IMR-90 (cell line): Measurements from ENCODE around the gene CATSPERE. TPM values are rescaled to one million over a fixed set of nuclear protein-coding genes. Genes with fewer than 3 reads are reported as not detected.

ENCODE experiments used
- ATAC-seq: fragments of 200-7000 bp; cut with Tn5 transposase; 2 replicates; pipeline ENCODE4 v1.9.1; 2020; ENCODE audit warnings: low read depth, mild to moderate bottlenecking, moderate library complexity
- BruUV-seq: library from RNA; stranded (reverse); fragments of 400-500 nt; replicated peaks from 2 replicates; lab custom pipeline; 2021; lab: Mats Ljungman, UMichigan
- CTCF ChIA-PET: fragments of 300-600 bp; formaldehyde crosslinking; extraction: SDS; loops from one replicate; lab custom pipeline; 2021; ENCODE audit warnings: antibody characterized with exemption; lab: Yijun Ruan, JAX
- POLR2A ChIA-PET: fragments of 300-600 bp; sonication (Branson Sonifier 250); formaldehyde crosslinking; loops from one replicate; lab custom pipeline; 2022; ENCODE audit warnings: antibody characterized with exemption; ENCODE audit not compliant: unreplicated experiment; lab: Charles Lee
- DNase-seq: peaks from one replicate; pipeline ENCODE4 v3.0.0; 2013
- H2AFZ ChIP-seq: replicated peaks from 2 replicates; pipeline ENCODE3; 2013; ENCODE audit warnings: low read length, mild to moderate bottlenecking; ENCODE audit not compliant: poor library complexity
- H2AK5ac ChIP-seq: 2 replicates; pipeline ENCODE4 v1.6.1; 2013; ENCODE audit warnings: low read depth, low read length, inconsistent platforms
- H2AK9ac ChIP-seq: replicated peaks from 2 replicates; pipeline ENCODE3; 2013; ENCODE audit warnings: mild to moderate bottlenecking, low read depth, low read length, moderate library complexity; ENCODE audit not compliant: poor library complexity
- H2BK120ac ChIP-seq: 2 replicates; pipeline ENCODE4 v1.6.1; 2013; ENCODE audit warnings: low read depth, low read length, inconsistent platforms
- H2BK15ac ChIP-seq: 3 replicates; pipeline ENCODE4 v1.6.1; 2013; ENCODE audit warnings: low read depth, low read length, inconsistent platforms
- H2BK20ac ChIP-seq: 2 replicates; pipeline ENCODE4 v1.6.1; 2013; ENCODE audit warnings: low read depth, mild to moderate bottlenecking, inconsistent platforms, low read length, moderate library complexity
- H2BK5ac ChIP-seq: 2 replicates; pipeline ENCODE4 v1.6.1; 2013; ENCODE audit warnings: mild to moderate bottlenecking, low read depth, low read length, inconsistent platforms; ENCODE audit not compliant: poor library complexity, severe bottlenecking
- H3K14ac ChIP-seq: replicated peaks from 2 replicates; pipeline ENCODE4 v1.6.1; 2013; ENCODE audit warnings: low read depth, low read length, inconsistent platforms
- H3K18ac ChIP-seq: 2 replicates; pipeline ENCODE4 v1.6.1; 2013; ENCODE audit warnings: low read depth, low read length, control low read depth
- H3K23ac ChIP-seq: 2 replicates; pipeline ENCODE4 v1.6.1; 2013; ENCODE audit warnings: low read depth, low read length, inconsistent platforms
- H3K27ac ChIP-seq: 2 replicates; pipeline ENCODE4 v1.5.1; 2013; ENCODE audit warnings: mild to moderate bottlenecking, control low read depth, low read length; ENCODE audit not compliant: insufficient read depth
- H3K27me3 ChIP-seq: 2 replicates; pipeline ENCODE4 v1.6.1; 2013; ENCODE audit warnings: low read length; ENCODE audit not compliant: control insufficient read depth, insufficient read depth
- H3K36me3 ChIP-seq: 2 replicates; pipeline ENCODE4 v1.6.1; 2013; ENCODE audit warnings: low read length, mixed read lengths; ENCODE audit not compliant: control insufficient read depth, insufficient read depth
- H3K4ac ChIP-seq: 2 replicates; pipeline ENCODE4 v1.6.1; 2013; ENCODE audit warnings: low read depth, low read length, inconsistent platforms
- H3K4me1 ChIP-seq: 2 replicates; pipeline ENCODE4 v1.6.1; 2013; ENCODE audit warnings: low read length, mixed read lengths; ENCODE audit not compliant: control insufficient read depth, insufficient read depth
- H3K4me2 ChIP-seq: 2 replicates; pipeline ENCODE4 v1.6.1; 2013; ENCODE audit warnings: low read depth, mild to moderate bottlenecking, control low read depth, low read length, moderate library complexity
- H3K4me3 ChIP-seq: 2 replicates; pipeline ENCODE4 v1.5.1; 2013; ENCODE audit warnings: low read depth, mild to moderate bottlenecking, control low read depth, low read length, moderate library complexity; ENCODE audit not compliant: insufficient read depth
- H3K56ac ChIP-seq: 2 replicates; pipeline ENCODE4 v1.6.1; 2013; ENCODE audit warnings: low read length, inconsistent platforms; ENCODE audit not compliant: insufficient read depth; ENCODE audit errors: extremely low read depth
- H3K79me1 ChIP-seq, 2 experiments: 2 replicates each; pipeline ENCODE4 v1.6.1; 2013; ENCODE audit warnings: low read length in 2 of 2, inconsistent platforms in 1 of 2, low read depth in 1 of 2
- H3K9ac ChIP-seq: 2 replicates; pipeline ENCODE4 v1.6.1; 2013; ENCODE audit warnings: low read depth, low read length, control low read depth
- H3K9me1 ChIP-seq: 2 replicates; pipeline ENCODE4 v1.6.1; 2013; ENCODE audit warnings: low read length, inconsistent platforms; ENCODE audit not compliant: insufficient read depth
- H3K9me3 ChIP-seq: 2 replicates; pipeline ENCODE4 v1.6.1; 2013; ENCODE audit warnings: low read length; ENCODE audit not compliant: control insufficient read depth, insufficient read depth
- H4K20me1 ChIP-seq: 2 replicates; pipeline ENCODE4 v1.6.1; 2013; ENCODE audit warnings: low read length, inconsistent platforms; ENCODE audit not compliant: insufficient read depth
- H4K5ac ChIP-seq: 2 replicates; pipeline ENCODE4 v1.6.1; 2013; ENCODE audit warnings: mild to moderate bottlenecking, low read depth, low read length, control low read depth
- H4K8ac ChIP-seq, 2 experiments: 2 replicates each; pipeline ENCODE4 v1.6.1; 2013; ENCODE audit warnings: low read depth in 2 of 2, low read length in 2 of 2, control low read depth in 1 of 2, inconsistent platforms in 1 of 2
- H4K91ac ChIP-seq: 2 replicates; pipeline ENCODE4 v1.6.1; 2013; ENCODE audit warnings: low read depth, low read length, inconsistent platforms; ENCODE audit not compliant: insufficient read depth
- BHLHE40 ChIP-seq: fragments of 150-350 bp; IDR thresholded peaks from 2 replicates; pipeline ENCODE4 v1.6.1; 2016; ENCODE audit warnings: mild to moderate bottlenecking, low read depth, low read length
- CEBPB ChIP-seq: IDR thresholded peaks from 2 replicates; pipeline ENCODE4 v1.6.1; 2012; ENCODE audit warnings: low read depth, low read length, improper control_type of control experiment
- CHD1 ChIP-seq: IDR thresholded peaks from 2 replicates; pipeline ENCODE4 v1.6.1; 2012; ENCODE audit warnings: low read depth, low read length, improper control_type of control experiment
- CTCF ChIP-seq: conservative IDR thresholded peaks from 2 replicates; pipeline ENCODE4 v1.5.1; 2012; ENCODE audit warnings: mild to moderate bottlenecking, low read depth, low read length, improper control_type of control experiment
- ELK1 ChIP-seq: fragments of 150-350 bp; IDR thresholded peaks from 2 replicates; pipeline ENCODE4 v1.6.1; 2016; ENCODE audit warnings: low read depth, mild to moderate bottlenecking, low read length, moderate library complexity, borderline replicate concordance
- FOS ChIP-seq: fragments of 150-350 bp; IDR thresholded peaks from 2 replicates; pipeline ENCODE4 v1.6.1; 2016; ENCODE audit warnings: low read depth, low read length
- MAFK ChIP-seq: IDR thresholded peaks from 2 replicates; pipeline ENCODE4 v1.6.1; 2012; ENCODE audit warnings: low read depth, low read length, improper control_type of control experiment
- MAZ ChIP-seq: IDR thresholded peaks from 2 replicates; pipeline ENCODE4 v1.6.1; 2012; ENCODE audit warnings: low read depth, mild to moderate bottlenecking, low read length, improper control_type of control experiment, moderate library complexity, borderline replicate concordance
- MXI1 ChIP-seq: IDR thresholded peaks from 2 replicates; pipeline ENCODE4 v1.6.1; 2012; ENCODE audit warnings: low read depth, mild to moderate bottlenecking, low read length, moderate library complexity, borderline replicate concordance
- NFE2L2 ChIP-seq: fragments of 150-350 bp; IDR thresholded peaks from 2 replicates; pipeline ENCODE4 v1.6.1; 2016; ENCODE audit warnings: low read depth, mild to moderate bottlenecking, low read length
- POLR2A ChIP-seq: IDR thresholded peaks from 2 replicates; pipeline ENCODE4 v1.6.1; 2012; ENCODE audit warnings: mild to moderate bottlenecking, low read depth, low read length
- RAD21 ChIP-seq: IDR thresholded peaks from 2 replicates; pipeline ENCODE4 v1.6.1; 2012; ENCODE audit warnings: low read length, improper control_type of control experiment
- RCOR1 ChIP-seq: IDR thresholded peaks from 2 replicates; pipeline ENCODE4 v1.6.1; 2012; ENCODE audit warnings: mild to moderate bottlenecking, low read length, improper control_type of control experiment; ENCODE audit not compliant: insufficient replicate concordance
- RFX5 ChIP-seq: IDR thresholded peaks from 2 replicates; pipeline ENCODE4 v1.8.0; 2012; ENCODE audit warnings: low read depth, mild to moderate bottlenecking, low read length, moderate library complexity
- SMC3 ChIP-seq: fragments of 150-350 bp; IDR thresholded peaks from 2 replicates; pipeline ENCODE4 v1.6.1; 2016; ENCODE audit warnings: low read depth, mild to moderate bottlenecking, antibody characterized with exemption, low read length, moderate library complexity
- USF2 ChIP-seq: fragments of 150-350 bp; IDR thresholded peaks from 2 replicates; pipeline ENCODE4 v1.6.1; 2017; ENCODE audit warnings: mild to moderate bottlenecking, antibody characterized with exemption, low read length, low read depth
- WGBS, 2 experiments: methylation state at CpG; one replicate each; pipeline versions ENCODE4 v1.1.5 to v1.1.7; 2013; ENCODE audit warnings: missing lambda C conversion rate in 2 of 2; ENCODE audit not compliant: insufficient read length in 1 of 2; ENCODE audit errors: extremely low coverage in 2 of 2; 5-methylcytosine and 5-hydroxymethylcytosine counted together
- dilution Hi-C: fragments of 300-500 bp; cut with HindIII; formaldehyde crosslinking; loops from one replicate; pipeline ENCODE4 v1.14.3; 2018; ENCODE audit warnings: low sequenced_read_pairs; ENCODE audit not compliant: unreplicated experiment
- in situ Hi-C: fragments of 300-500 bp; cut with MboI; formaldehyde crosslinking; loops from 3 replicates; pipeline ENCODE4 v1.14.3; 2019; ENCODE audit warnings: low sequenced_read_pairs, inconsistent platforms, mixed read lengths
- intact Hi-C: fragments of 100-400 bp; cut with micrococcal nuclease; formaldehyde crosslinking; loops from 2 replicates; pipeline ENCODE4 v1.10.0; 2022
- polyA plus RNA-seq, 3 experiments: library from polyadenylated mRNA; depleted of rRNA; stranded (reverse); fragments of >200 nt; gene quantifications; 2 replicates each; pipeline ENCODE4 v1.2.3, GENCODE V29; 2012; ENCODE audit warnings: low replicate concordance in 1 of 3
- total RNA-seq: library from RNA; depleted of rRNA; stranded (reverse); fragments of >200 nt; gene quantifications from 2 replicates; pipeline ENCODE4 v1.2.3, GENCODE V29; 2012

CATSPERE gene
- total and polyA plus RNA-seq, 2 of the 4 experiments (the other 2 are of a cell fraction), result 0.07 to 0.18 TPM

GRCh38 chr1:244424649-244425334 lies 36.3 kb upstream of the CATSPERE start:
- WGBS, 2 experiments, result 56% methylated on average over 1 of the region's 2 CpGs; no CpG with 5 or more reads in 1 of the 2 experiments
- Histone ChIP-seq H4K20me1 (no peaks in the 10 kb centered on the region), H3K4me1 (no peaks in the 10 kb centered on the region), H2BK20ac (no peak overlapping the region), H2AK9ac (no peak overlapping the region), H2BK120ac (no peak overlapping the region), H4K5ac (no peak overlapping the region), H3K4me2 (no peak overlapping the region), H4K8ac (no peak overlapping the region), H3K9me3 (no peaks in the 10 kb centered on the region), H3K27ac (no peak overlapping the region), H3K56ac (no peak overlapping the region), H2BK15ac (no peak overlapping the region), H3K79me1 (peaks cover 18 to 19% of the 10 kb centered on the region in 2 experiments), H3K4ac (no peak overlapping the region), H3K9ac (no peak overlapping the region), H3K36me3 (peaks cover 14% of the 10 kb centered on the region), H2AFZ (no peak overlapping the region), H2BK5ac (no peak overlapping the region), H3K18ac (no peak overlapping the region), H3K23ac (peak overlapping the region; percentile 24; the same call in 1 of the 2 replicates), H3K27me3 (no peaks in the 10 kb centered on the region), H3K4me3 (no peak overlapping the region), H3K14ac (no peak overlapping the region), H2AK5ac (no peak overlapping the region), H4K91ac (no peak overlapping the region), H3K9me1 (peaks cover 3% of the 10 kb centered on the region; the same call in 1 of the 2 replicates)
- intact Hi-C loops, result no loop called here
- dilution Hi-C loops, result no loop called here
- in situ Hi-C loops, result no loop called here
- no peak for ATAC-seq
- BruUV-seq, result no TSS peak
- TF ChIP-seq FOS (no peak), RFX5 (no peak), CTCF (no peak), BHLHE40 (no peak), NFE2L2 (no peak), CHD1 (no peak), MAZ (no peak), USF2 (no peak), MXI1 (no peak), RCOR1 (no peak), SMC3 (no peak), MAFK (no peak), RAD21 (no peak), POLR2A (no peak), ELK1 (no peak), CEBPB (no peak)
- DNase-seq, result no peak
- CTCF ChIA-PET, result interaction anchor here (0.8 kb wide), 1 partner anchor 10 kb away, joined by 5 read pairs; no protein-coding TSS in a partner anchor
- POLR2A ChIA-PET, result no interaction called here
